Thyroid gland (tissue), 4 donors: ENCODE results near the gene DPPA4. TPM values are rescaled to one million over a fixed set of nuclear protein-coding genes. Genes with fewer than 3 reads are reported as not detected.
"Not testable (repeated sequence)": the region's sequence is repeated elsewhere in the genome, so short reads cannot be mapped to it uniquely, and the experiment has no call there.

Experiments used
- DNase-seq, 2 donors: peaks; one replicate each; pipeline ENCODE4 v3.0.0-alpha.2; 2019
- H3K27ac ChIP-seq, 3 donors: fragments of 200-600 bp; sonication (generic); 1 replicate in 2 of 3; 2 replicates in 1 of 3; pipeline ENCODE4 v1.5.1; 2016 to 2019; ENCODE audit warnings: mild to moderate bottlenecking in 1 of 3, moderate library complexity in 1 of 3
- H3K27me3 ChIP-seq: fragments of 200-600 bp; sonication (generic); one replicate; pipeline ENCODE4 v1.5.1; 2019
- H3K36me3 ChIP-seq, 2 donors: fragments of 200-600 bp; sonication (generic); one replicate each; pipeline ENCODE4 v1.5.1; 2016 to 2019
- H3K4me1 ChIP-seq, 2 donors: fragments of 200-600 bp; sonication (generic); one replicate each; pipeline ENCODE4 v1.5.1; 2017 to 2019
- H3K4me3 ChIP-seq, 3 donors: fragments of 200-600 bp; sonication (generic); replicated peaks in 1 of 3; 1 replicate in 2 of 3; 2 replicates in 1 of 3; pipeline ENCODE4 v1.5.1; 2016; ENCODE audit warnings: mild to moderate bottlenecking in 1 of 3
- H3K9me3 ChIP-seq: fragments of 200-600 bp; sonication (generic); one replicate; pipeline ENCODE4 v1.5.1; 2017
- POLR2A ChIP-seq, 2 donors: fragments of 450-650 bp; IDR thresholded peaks; one replicate each; pipeline ENCODE4 v1.6.1; 2017; ENCODE audit warnings: antibody characterized with exemption in 2 of 2, mild to moderate bottlenecking in 2 of 2, moderate library complexity in 1 of 2
- WGBS, 2 donors: methylation state at CpG; one replicate each; pipeline ENCODE4 v1.1.5; 2017; 5-methylcytosine and 5-hydroxymethylcytosine counted together
- intact Hi-C: fragments of 100-400 bp; cut with DNase I; formaldehyde crosslinking; loops from one replicate; pipeline ENCODE4 v1.15.1; 2023
- total RNA-seq, 4 donors: library from RNA; depleted of rRNA; stranded (reverse); fragments of >200 nt; gene quantifications; one replicate each; pipeline ENCODE4 v1.2.3, GENCODE V29; 2016
- TF ChIP-seq, protein P1 (sequence below), 6 experiments: fragments of 200-600 bp in 3 of 6; fragments of 450-650 bp in 3 of 6; sonication (generic) in 3 of 6; IDR thresholded peaks; one replicate each; pipeline ENCODE4 v1.5.1; 2016 to 2019; ENCODE audit warnings: antibody characterized with exemption in 6 of 6, mild to moderate bottlenecking in 2 of 6, inconsistent platforms in 1 of 6, moderate library complexity in 1 of 6

Gene DPPA4, protein sequence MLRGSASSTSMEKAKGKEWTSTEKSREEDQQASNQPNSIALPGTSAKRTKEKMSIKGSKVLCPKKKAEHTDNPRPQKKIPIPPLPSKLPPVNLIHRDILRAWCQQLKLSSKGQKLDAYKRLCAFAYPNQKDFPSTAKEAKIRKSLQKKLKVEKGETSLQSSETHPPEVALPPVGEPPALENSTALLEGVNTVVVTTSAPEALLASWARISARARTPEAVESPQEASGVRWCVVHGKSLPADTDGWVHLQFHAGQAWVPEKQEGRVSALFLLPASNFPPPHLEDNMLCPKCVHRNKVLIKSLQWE
- not detected for total RNA-seq

- no peak within 1 kb of the TSS for H3K27ac ChIP-seq
- TF ChIP-seq POLR2A (IDR thresholded peaks at IDR 0.05) = no peak
- TF ChIP-seq, protein P1, sequence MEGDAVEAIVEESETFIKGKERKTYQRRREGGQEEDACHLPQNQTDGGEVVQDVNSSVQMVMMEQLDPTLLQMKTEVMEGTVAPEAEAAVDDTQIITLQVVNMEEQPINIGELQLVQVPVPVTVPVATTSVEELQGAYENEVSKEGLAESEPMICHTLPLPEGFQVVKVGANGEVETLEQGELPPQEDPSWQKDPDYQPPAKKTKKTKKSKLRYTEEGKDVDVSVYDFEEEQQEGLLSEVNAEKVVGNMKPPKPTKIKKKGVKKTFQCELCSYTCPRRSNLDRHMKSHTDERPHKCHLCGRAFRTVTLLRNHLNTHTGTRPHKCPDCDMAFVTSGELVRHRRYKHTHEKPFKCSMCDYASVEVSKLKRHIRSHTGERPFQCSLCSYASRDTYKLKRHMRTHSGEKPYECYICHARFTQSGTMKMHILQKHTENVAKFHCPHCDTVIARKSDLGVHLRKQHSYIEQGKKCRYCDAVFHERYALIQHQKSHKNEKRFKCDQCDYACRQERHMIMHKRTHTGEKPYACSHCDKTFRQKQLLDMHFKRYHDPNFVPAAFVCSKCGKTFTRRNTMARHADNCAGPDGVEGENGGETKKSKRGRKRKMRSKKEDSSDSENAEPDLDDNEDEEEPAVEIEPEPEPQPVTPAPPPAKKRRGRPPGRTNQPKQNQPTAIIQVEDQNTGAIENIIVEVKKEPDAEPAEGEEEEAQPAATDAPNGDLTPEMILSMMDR (IDR thresholded peaks at IDR 0.05) = no peak
- no peaks in the 10 kb centered on the region for H3K36me3 ChIP-seq
- intact Hi-C loops = no loop called here
- H3K4me1 ChIP-seq = no peaks in the 10 kb centered on the region
- no peak within 1 kb of the TSS for H3K4me3 ChIP-seq
- DNase-seq = no peak
- 74 to 75% methylated on average over 5 of the region's 5 CpGs for WGBS, 2 donors
- no peaks in the 10 kb centered on the region for H3K9me3 ChIP-seq
- no peaks in the 10 kb centered on the region for H3K27me3 ChIP-seq
Measured at GRCh38 chr3:109337393-109337792, at the start of gene DPPA4. DPPA4 (minus strand) TSS chr3:109337546; CDS start chr3:109337517, 29 bp downstream.

- no peak for DNase-seq
- H3K27me3 ChIP-seq = no peaks in the 10 kb centered on the region
- TF ChIP-seq, protein P1 (IDR thresholded peaks at IDR 0.05) = no peak
- TF ChIP-seq POLR2A (IDR thresholded peaks at IDR 0.05) = no peak
- 76 to 77% methylated on average over 7 of the region's 7 CpGs for WGBS, 2 donors
- no peaks in the 10 kb centered on the region for H3K9me3 ChIP-seq
- H3K36me3 ChIP-seq = no peaks in the 10 kb centered on the region
- no peak overlapping the region for H3K27ac ChIP-seq
- H3K4me3 ChIP-seq = no peak overlapping the region
- intact Hi-C loops = no loop called here
- no peaks in the 10 kb centered on the region for H3K4me1 ChIP-seq
Measured at GRCh38 chr3:109385442-109386318, 48.3 kb upstream of the DPPA4 start.

DNA sequence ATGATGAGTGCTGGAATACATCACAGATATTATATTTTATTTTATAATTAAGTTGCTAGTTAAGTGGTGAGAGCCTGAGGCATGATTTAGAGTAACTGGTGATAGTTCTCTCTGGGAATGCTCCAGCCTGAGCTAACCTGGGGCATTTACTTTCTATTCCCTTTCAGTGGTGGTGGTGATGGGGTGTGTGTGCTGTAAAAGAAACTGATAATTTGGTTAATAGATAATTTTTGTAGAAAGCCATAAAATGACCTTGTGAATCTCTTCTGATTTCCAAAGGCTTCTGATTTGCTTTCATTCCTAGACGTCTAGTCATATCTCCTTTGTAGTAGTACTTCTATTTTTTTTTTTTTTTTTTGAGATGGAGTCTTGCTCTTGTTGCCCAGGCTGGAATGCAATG is 46.8 kb upstream of the DPPA4 start:
- intact Hi-C loops = no loop called here
- DNase-seq = no peak
- Histone ChIP-seq H3K4me1 (no peaks in the 10 kb centered on the region), H3K4me3 (no peak overlapping the region), H3K27me3 (no peaks in the 10 kb centered on the region), H3K9me3 (no peaks in the 10 kb centered on the region), H3K27ac (no peak overlapping the region), H3K36me3 (no peaks in the 10 kb centered on the region)
- TF ChIP-seq, protein P1 (IDR thresholded peaks at IDR 0.05) = no peak
- no peak for TF ChIP-seq POLR2A (IDR thresholded peaks at IDR 0.05)
- WGBS, 2 donors = 76 to 82% methylated on average over 1 of the region's 1 CpG

- no peaks in the 10 kb centered on the region for H3K4me1 ChIP-seq
- H3K4me3 ChIP-seq = no peak overlapping the region
- no peak for DNase-seq
- intact Hi-C loops = no loop called here
- H3K27ac ChIP-seq = no peak overlapping the region
- TF ChIP-seq, protein P1 (IDR thresholded peaks at IDR 0.05) = no peak
- TF ChIP-seq POLR2A (IDR thresholded peaks at IDR 0.05) = no peak
- no peaks in the 10 kb centered on the region for H3K36me3 ChIP-seq
- H3K27me3 ChIP-seq = no peaks in the 10 kb centered on the region
- H3K9me3 ChIP-seq = no peaks in the 10 kb centered on the region
- 50 to 60% methylated on average over 7 of the region's 7 CpGs for WGBS, 2 donors
Measured at GRCh38 chr3:109382588-109382987, 45.2 kb upstream of the DPPA4 start.

- intact Hi-C loops = no loop called here
- 88 to 91% methylated on average over 3 of the region's 3 CpGs for WGBS, 2 donors
Measured at GRCh38 chr3:109375975-109376374, 38.6 kb upstream of the DPPA4 start.

DNA sequence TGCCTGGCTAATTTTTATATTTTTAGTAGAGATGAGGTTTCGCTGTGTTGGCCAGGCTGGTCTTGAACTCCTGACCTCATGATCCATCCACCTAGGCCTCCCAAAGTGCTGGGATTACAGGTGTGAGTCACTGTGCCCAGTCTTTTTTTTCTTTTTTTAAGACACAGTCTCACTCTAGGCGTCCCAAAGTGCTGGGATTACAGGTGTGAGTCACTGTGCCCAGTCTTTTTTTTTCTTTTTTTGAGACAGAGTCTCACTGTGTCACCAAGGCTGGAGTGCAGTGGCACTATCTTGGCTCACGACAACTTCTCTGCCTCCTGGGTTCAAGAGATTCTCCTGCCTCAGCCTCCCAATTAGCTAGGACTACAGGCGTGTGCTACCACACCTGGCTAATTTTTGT is 37.1 kb upstream of the DPPA4 start:
- H3K27me3 ChIP-seq, H3K9me3 ChIP-seq, intact Hi-C loops, H3K4me3 ChIP-seq, H3K36me3 ChIP-seq, H3K4me1 ChIP-seq, H3K27ac ChIP-seq, DNase-seq: not testable (repeated sequence)
- 86 to 88% methylated on average over 4 of the region's 4 CpGs for WGBS, 2 donors

More at GRCh38 chr3:109375975-109376374, 38.6 kb upstream of the DPPA4 start:
- TF ChIP-seq, protein P1 (IDR thresholded peaks at IDR 0.05) = no peak
- no peak for TF ChIP-seq POLR2A (IDR thresholded peaks at IDR 0.05)
- no peak overlapping the region for H3K4me3 ChIP-seq
- no peaks in the 10 kb centered on the region for H3K4me1 ChIP-seq
- DNase-seq = no peak
- H3K9me3 ChIP-seq = no peaks in the 10 kb centered on the region
- no peaks in the 10 kb centered on the region for H3K36me3 ChIP-seq
- H3K27me3 ChIP-seq = no peaks in the 10 kb centered on the region
- no peak overlapping the region for H3K27ac ChIP-seq
